NCI-H1694 (cell line): ENCODE measurements around the gene C1orf122.

Source experiments
- DNase-seq: peaks from one replicate; lab custom pipeline; 2025; lab: John Stamatoyannopoulos, UW

The C1orf122 gene

DNA sequence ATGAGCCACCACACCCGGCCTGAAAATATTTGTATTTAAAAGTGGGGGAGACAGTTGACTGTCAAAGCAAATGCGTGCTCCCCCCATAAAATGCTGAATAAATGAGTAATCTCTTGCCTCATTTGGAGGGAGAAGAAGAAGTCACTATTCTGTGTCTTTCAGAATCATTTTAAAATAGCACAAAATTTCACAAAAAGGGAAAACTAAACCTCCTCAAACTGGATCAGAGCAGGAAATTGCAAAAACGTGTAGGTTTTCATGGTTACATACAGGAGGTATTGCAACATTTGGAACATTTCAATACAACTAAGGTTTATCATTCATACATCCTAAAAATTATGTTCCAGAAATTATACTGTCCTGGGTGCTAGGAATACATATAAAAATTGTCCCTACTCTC lies 38.2 kb downstream of the C1orf122 start:
- no peak for DNase-seq

DNA sequence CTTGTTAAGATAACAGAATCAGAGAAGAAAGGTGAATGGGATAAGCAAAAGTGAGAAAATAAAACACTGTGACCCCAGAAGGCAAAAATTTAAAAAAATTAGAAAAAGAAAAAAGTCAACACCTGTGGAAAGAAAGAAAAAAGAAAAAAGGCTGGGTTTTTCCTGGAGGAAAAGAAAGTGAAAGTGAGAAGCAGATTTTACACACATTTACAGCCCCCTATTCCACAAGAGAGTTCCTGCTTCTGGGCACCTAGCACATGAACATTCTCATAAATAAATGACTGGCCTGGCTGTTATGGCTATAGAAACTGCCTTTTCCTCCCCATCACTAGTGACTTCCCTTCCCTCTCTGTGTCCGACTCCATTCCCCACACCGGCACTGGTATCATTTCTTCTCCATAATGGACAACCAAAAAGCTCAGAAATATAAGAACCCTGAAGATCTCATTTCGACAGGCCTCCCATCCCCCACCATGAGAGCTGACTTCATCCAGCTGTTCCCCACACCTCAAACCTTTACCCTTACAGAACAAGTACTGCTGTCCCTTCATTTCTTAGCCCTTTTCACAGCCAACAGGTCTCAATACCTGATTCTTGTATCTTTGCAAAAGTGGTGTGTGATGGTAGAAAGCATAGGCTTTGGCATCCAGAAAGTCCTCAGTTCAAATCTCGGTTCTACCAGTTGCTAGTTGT lies 39.2 kb downstream of the C1orf122 start:
- DNase-seq: no peak

DNA sequence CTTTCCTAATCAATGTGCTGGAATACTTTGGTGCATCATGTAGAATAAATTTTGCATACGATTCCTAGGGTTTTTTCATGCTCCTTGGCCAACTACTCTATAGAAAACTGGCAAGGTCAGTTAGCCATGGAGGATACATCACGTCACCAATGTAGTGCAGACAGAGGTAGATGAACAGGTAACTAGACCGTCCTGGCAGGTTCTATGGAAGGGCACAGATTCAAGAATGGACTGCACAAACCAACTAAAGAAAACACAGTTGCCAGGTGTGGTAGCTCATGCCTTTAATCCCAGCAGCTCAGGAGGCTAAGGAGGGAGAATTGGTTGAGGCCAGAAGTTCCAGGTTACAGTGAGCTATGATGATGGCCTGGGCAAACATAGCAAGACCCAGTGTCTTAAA lies 41.9 kb downstream of the C1orf122 start:
- no peak for DNase-seq

DNA sequence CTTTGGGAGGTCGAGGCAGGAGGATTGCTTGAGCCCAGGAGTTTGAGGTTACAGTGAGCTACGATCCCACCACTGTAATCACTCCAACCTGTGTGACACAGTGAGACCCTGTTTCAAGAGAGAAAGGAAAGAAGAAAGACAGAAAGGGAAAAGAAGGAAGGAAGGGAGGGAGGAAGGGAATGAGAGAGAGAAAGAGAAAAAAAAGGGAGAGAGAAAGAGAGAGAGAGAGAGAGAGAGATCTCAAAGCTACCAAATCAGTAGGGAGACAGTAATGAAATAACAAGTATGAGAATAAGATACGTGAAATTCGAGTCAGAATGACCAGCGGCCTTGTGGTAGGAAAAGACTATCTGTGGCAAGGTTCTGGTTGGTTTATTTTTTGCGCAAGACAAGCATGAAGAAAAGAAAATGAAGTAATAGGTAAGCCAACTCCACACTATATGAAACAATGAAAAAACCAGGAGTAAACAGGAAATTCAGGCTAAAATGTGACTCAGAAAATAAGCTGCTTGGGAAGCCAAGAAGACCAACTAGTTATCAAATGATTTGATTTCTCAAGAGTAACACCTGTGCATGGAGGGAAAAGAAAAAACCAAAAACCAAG lies 42.9 kb downstream of the C1orf122 start:
- no peak for DNase-seq

DNA sequence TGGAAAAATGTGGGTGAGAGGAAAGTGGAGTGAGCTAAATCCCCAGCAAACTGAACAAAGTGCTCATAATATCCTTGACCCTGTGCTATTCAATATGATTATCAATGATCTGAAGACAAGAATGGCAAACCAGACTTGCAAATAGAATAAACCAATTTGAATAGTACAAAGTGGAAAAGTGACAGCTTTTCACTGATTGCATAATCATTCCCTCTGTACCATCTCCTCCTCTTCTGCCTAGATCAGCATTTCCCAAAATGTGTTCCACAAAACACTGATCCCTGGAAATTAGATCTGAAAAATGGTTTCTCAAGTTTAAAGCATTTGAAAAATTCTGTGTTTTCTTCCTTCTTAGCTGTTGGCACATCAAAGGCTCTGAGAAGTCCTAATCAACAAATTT lies 43.7 kb downstream of the C1orf122 start:
- DNase-seq: no peak

DNA sequence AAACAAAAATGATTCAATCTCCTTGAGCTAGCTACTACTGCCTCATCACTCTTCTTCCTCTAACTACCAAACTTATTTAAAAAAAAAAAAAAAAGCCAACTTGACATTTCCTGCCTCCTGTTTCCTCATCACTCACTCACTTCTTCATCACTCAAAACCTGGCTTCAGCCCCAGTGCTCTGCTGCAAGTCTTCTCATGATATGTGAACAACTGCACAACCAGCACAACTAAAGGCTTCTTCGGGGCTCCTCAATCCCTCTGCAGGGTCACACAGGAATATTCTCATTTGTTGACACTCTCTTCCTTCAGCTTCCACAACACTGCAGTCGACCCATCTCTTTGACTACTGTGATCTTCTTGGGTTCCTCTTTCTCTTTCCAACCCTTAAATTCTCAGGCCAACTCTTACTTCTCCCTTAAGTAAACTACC lies 44.2 kb downstream of the C1orf122 start:
- no peak for DNase-seq

DNA sequence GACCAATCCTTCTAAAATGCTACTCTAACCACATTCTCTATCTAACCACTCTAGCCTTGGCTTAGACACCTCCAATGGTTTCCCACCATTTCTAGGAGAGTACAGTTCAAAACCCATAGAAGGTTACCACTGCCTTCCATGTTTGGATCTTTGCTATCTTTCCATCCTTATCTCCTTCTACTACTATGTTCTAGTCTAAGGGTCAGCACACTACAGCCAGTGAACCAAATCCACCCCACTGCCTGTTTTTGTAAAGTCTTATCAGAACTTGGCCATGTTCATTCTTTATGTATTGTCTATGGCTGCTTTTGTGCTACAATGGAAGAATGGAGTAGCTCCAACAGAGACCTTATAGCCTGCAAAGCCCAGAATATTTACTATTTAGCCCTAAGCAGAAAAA lies 45.6 kb downstream of the C1orf122 start:
- DNase-seq: no peak

DNA sequence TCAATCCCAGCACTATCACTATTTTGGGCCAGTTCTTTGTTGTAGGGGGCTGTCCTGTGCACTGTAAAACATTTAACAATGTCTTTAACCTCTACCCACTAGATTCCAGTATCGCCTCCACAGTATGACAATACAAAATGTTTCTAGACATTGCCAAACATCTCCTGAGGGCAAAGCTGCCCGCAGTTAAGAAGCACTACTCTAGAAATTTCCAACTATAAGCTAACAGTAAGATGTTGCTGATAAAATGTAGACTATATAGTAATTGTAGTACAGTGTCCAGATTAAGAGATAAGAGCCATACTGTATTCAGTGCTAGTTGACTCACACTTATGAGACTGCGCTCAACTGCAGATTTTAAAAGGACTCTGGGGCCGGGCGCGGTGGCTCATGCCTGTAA lies 46.8 kb downstream of the C1orf122 start:
- DNase-seq: no peak
